ENCODE results near the gene RIPOR1.
A peak's percentile ranks its signal among the peaks of the same experiment; 100 is the strongest.

RIPOR1 gene

GRCh38 chr16:67563708-67564468 is 35.3 kb downstream of the RIPOR1 start:
- ATAC-seq, result peak; percentile 7; the same call in 1 of the 3 replicates
- no peak for TF ChIP-seq GLIS3 (CRISPR knock-in tag; IDR thresholded peaks at IDR 0.05)
- TF ChIP-seq, protein P1, sequence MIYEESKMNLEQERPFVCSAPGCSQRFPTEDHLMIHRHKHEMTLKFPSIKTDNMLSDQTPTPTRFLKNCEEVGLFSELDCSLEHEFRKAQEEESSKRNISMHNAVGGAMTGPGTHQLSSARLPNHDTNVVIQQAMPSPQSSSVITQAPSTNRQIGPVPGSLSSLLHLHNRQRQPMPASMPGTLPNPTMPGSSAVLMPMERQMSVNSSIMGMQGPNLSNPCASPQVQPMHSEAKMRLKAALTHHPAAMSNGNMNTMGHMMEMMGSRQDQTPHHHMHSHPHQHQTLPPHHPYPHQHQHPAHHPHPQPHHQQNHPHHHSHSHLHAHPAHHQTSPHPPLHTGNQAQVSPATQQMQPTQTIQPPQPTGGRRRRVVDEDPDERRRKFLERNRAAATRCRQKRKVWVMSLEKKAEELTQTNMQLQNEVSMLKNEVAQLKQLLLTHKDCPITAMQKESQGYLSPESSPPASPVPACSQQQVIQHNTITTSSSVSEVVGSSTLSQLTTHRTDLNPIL (CRISPR knock-in tag; IDR thresholded peaks at IDR 0.05; ENCODE audit: low read depth), result no peak
- TF ChIP-seq TSHZ2 (CRISPR knock-in tag; IDR thresholded peaks at IDR 0.05), result no peak

GRCh38 chr16:67565470-67566100 is 37.0 kb downstream of the RIPOR1 start:
- ATAC-seq, result no peak
- TF ChIP-seq, protein P2, sequence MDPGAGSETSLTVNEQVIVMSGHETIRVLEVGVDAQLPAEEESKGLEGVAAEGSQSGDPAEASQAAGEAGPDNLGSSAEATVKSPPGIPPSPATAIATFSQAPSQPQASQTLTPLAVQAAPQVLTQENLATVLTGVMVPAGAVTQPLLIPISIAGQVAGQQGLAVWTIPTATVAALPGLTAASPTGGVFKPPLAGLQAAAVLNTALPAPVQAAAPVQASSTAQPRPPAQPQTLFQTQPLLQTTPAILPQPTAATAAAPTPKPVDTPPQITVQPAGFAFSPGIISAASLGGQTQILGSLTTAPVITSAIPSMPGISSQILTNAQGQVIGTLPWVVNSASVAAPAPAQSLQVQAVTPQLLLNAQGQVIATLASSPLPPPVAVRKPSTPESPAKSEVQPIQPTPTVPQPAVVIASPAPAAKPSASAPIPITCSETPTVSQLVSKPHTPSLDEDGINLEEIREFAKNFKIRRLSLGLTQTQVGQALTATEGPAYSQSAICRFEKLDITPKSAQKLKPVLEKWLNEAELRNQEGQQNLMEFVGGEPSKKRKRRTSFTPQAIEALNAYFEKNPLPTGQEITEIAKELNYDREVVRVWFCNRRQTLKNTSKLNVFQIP (CRISPR knock-in tag; IDR thresholded peaks at IDR 0.05; ENCODE audit: borderline replicate concordance, low read depth), result no peak
- TF ChIP-seq, protein P3, sequence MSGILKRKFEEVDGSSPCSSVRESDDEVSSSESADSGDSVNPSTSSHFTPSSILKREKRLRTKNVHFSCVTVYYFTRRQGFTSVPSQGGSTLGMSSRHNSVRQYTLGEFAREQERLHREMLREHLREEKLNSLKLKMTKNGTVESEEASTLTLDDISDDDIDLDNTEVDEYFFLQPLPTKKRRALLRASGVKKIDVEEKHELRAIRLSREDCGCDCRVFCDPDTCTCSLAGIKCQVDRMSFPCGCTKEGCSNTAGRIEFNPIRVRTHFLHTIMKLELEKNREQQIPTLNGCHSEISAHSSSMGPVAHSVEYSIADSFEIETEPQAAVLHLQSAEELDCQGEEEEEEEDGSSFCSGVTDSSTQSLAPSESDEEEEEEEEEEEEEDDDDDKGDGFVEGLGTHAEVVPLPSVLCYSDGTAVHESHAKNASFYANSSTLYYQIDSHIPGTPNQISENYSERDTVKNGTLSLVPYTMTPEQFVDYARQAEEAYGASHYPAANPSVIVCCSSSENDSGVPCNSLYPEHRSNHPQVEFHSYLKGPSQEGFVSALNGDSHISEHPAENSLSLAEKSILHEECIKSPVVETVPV (CRISPR knock-in tag; IDR thresholded peaks at IDR 0.05), result no peak
- TF ChIP-seq SNAI2 (CRISPR knock-in tag; IDR thresholded peaks at IDR 0.05), result no peak
- TF ChIP-seq ZNF70 (CRISPR knock-in tag; IDR thresholded peaks at IDR 0.05), result no peak
- no peak for TF ChIP-seq BACH2 (CRISPR knock-in tag; IDR thresholded peaks at IDR 0.05; ENCODE audit: borderline replicate concordance)
- TF ChIP-seq ZFP3 (CRISPR knock-in tag; IDR thresholded peaks at IDR 0.05), result no peak
- no peak for TF ChIP-seq CSDC2 (CRISPR knock-in tag; IDR thresholded peaks at IDR 0.05)
- no peak for TF ChIP-seq PPARA (CRISPR knock-in tag; IDR thresholded peaks at IDR 0.05; ENCODE audit: borderline replicate concordance)
- no peak for TF ChIP-seq OSR1 (CRISPR knock-in tag; IDR thresholded peaks at IDR 0.05)
- TF ChIP-seq ARNTL (CRISPR knock-in tag; IDR thresholded peaks at IDR 0.05; ENCODE audit: borderline replicate concordance, low read depth), result no peak
- no peak for TF ChIP-seq TCF4 (CRISPR knock-in tag; IDR thresholded peaks at IDR 0.05; ENCODE audit: borderline replicate concordance)
- TF ChIP-seq, protein P4, sequence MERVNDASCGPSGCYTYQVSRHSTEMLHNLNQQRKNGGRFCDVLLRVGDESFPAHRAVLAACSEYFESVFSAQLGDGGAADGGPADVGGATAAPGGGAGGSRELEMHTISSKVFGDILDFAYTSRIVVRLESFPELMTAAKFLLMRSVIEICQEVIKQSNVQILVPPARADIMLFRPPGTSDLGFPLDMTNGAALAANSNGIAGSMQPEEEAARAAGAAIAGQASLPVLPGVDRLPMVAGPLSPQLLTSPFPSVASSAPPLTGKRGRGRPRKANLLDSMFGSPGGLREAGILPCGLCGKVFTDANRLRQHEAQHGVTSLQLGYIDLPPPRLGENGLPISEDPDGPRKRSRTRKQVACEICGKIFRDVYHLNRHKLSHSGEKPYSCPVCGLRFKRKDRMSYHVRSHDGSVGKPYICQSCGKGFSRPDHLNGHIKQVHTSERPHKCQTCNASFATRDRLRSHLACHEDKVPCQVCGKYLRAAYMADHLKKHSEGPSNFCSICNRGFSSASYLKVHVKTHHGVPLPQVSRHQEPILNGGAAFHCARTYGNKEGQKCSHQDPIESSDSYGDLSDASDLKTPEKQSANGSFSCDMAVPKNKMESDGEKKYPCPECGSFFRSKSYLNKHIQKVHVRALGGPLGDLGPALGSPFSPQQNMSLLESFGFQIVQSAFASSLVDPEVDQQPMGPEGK (CRISPR knock-in tag; IDR thresholded peaks at IDR 0.05; ENCODE audit: borderline replicate concordance), result no peak
- no peak for TF ChIP-seq TOX (CRISPR knock-in tag; IDR thresholded peaks at IDR 0.05; ENCODE audit: borderline replicate concordance)

DNA sequence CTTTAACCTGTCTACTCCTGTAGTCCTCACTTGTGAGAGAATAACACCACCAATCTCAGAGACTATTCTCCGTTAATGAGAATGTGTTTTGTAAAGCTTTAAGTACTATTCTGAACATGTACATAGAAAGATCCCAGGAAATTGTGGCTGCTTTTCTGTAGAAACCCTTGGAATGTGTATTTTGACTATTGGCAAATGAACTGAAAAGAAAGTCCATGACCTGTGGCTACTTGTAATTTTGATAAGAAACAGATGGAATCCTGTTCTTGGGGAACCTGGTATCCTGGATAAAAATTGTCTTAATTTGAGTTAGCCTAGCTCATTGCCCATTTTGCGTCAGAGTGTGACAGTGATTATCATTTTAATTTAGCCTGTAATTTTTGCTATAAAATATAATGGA is 42.8 kb downstream of the RIPOR1 start:
- peak; percentile 80 for ATAC-seq
- TF ChIP-seq TSHZ2 (CRISPR knock-in tag; IDR thresholded peaks at IDR 0.05) (no peak), ISL1 (CRISPR knock-in tag; IDR thresholded peaks at IDR 0.05) (no peak), TCF4 (CRISPR knock-in tag; IDR thresholded peaks at IDR 0.05; ENCODE audit: borderline replicate concordance) (no peak), GLIS3 (CRISPR knock-in tag; IDR thresholded peaks at IDR 0.05) (no peak), OSR1 (CRISPR knock-in tag; IDR thresholded peaks at IDR 0.05) (no peak)
- TF ChIP-seq, protein P1 (CRISPR knock-in tag; IDR thresholded peaks at IDR 0.05; ENCODE audit: low read depth), result no peak
- TF ChIP-seq, protein P4 (CRISPR knock-in tag; IDR thresholded peaks at IDR 0.05; ENCODE audit: borderline replicate concordance), result no peak
- TF ChIP-seq, protein P2 (CRISPR knock-in tag; IDR thresholded peaks at IDR 0.05; ENCODE audit: borderline replicate concordance, low read depth), result no peak

Measured in SK-N-SH treated with all-trans-retinoic acid at 6 μM for 48 hours (cell line).